Transverse colon (tissue), 4 donors: ENCODE results near the gene CAPN12. TPM values are rescaled to one million over a fixed set of nuclear protein-coding genes. Genes with fewer than 3 reads are reported as not detected.

ENCODE experiments used
- DNase-seq: peaks from one replicate; pipeline ENCODE4 v3.0.0-alpha.2; 2019
- H3K27ac ChIP-seq, 4 donors: fragments of 200-600 bp; sonication (generic); 2 replicates each; pipeline ENCODE4 v1.5.1; 2016 to 2018; ENCODE audit warnings: inconsistent platforms in 4 of 4
- H3K27me3 ChIP-seq: fragments of 200-600 bp; sonication (generic); 2 replicates; pipeline ENCODE4 v1.5.1; 2017; ENCODE audit warnings: inconsistent platforms
- H3K36me3 ChIP-seq, 4 donors: fragments of 200-600 bp; sonication (generic); 2 replicates each; pipeline ENCODE4 v1.5.1; 2017 to 2019; ENCODE audit warnings: inconsistent platforms in 4 of 4
- H3K4me1 ChIP-seq, 4 donors: fragments of 200-600 bp; sonication (generic); 2 replicates each; pipeline ENCODE4 v1.5.1; 2017 to 2020; ENCODE audit warnings: inconsistent platforms in 4 of 4
- H3K4me3 ChIP-seq, 4 donors: fragments of 200-600 bp; sonication (generic); 1 replicate in 1 of 4; 2 replicates in 3 of 4; pipeline versions ENCODE4 v1.5.1 to v1.6.1; 2017 to 2019; ENCODE audit warnings: inconsistent platforms in 4 of 4
- H3K9me3 ChIP-seq, 2 donors: fragments of 200-600 bp; sonication (generic); 2 replicates each; pipeline ENCODE4 v1.5.1; 2017 to 2019; ENCODE audit warnings: inconsistent platforms in 2 of 2
- EP300 ChIP-seq: sonication (generic); formaldehyde crosslinking; IDR thresholded peaks from one replicate; pipeline ENCODE4 v1.6.1; 2017; ENCODE audit warnings: antibody characterized with exemption, low read depth
- POLR2A ChIP-seq: fragments of 450-650 bp; IDR thresholded peaks from one replicate; pipeline ENCODE4 v1.6.1; 2016; ENCODE audit warnings: antibody characterized with exemption, mild to moderate bottlenecking, moderate library complexity
- POLR2AphosphoS5 ChIP-seq, 3 donors: sonication (generic); formaldehyde crosslinking; IDR thresholded peaks; one replicate each; pipeline ENCODE4 v1.6.1; 2016; ENCODE audit warnings: antibody characterized with exemption in 3 of 3
- WGBS, 2 donors: methylation state at CpG; one replicate each; pipeline ENCODE4 v1.1.5; 2018; ENCODE audit warnings: low coverage in 1 of 2; 5-methylcytosine and 5-hydroxymethylcytosine counted together
- in situ Hi-C, 4 donors: fragments of 200-750 bp; cut with MboI; loops; one replicate each; pipeline versions ENCODE4 v1.15.0 to v1.15.1; 2017; ENCODE audit warnings: low sequenced_read_pairs in 3 of 4, low pct_ligation_motif_present in 1 of 4, low pct_unique_long_range_greater_than_20kb in 1 of 4
- intact Hi-C: fragments of 100-400 bp; cut with DNase I; formaldehyde crosslinking; loops from one replicate; pipeline ENCODE4 v1.15.1; 2023; ENCODE audit warnings: low total_unique reads
- total RNA-seq, 4 donors: library from RNA; depleted of rRNA; stranded (reverse); fragments of >200 nt; gene quantifications; one replicate each; pipeline ENCODE4 v1.1.0, GENCODE V29; 2016
- TF ChIP-seq, protein P1 (sequence below), 5 experiments: fragments of 200-600 bp in 3 of 5; fragments of 450-650 bp in 2 of 5; sonication (generic) in 3 of 5; IDR thresholded peaks; 1 replicate in 2 of 5; 2 replicates in 3 of 5; pipeline ENCODE4 v1.5.1; 2016 to 2017; ENCODE audit warnings: antibody characterized with exemption in 5 of 5, inconsistent platforms in 3 of 5, mild to moderate bottlenecking in 2 of 5, moderate library complexity in 1 of 5

CAPN12 gene
- total RNA-seq, 4 donors from 2014 or later, result 2.6 to 44.8 (median 14.4) TPM; not detected in 1

DNA sequence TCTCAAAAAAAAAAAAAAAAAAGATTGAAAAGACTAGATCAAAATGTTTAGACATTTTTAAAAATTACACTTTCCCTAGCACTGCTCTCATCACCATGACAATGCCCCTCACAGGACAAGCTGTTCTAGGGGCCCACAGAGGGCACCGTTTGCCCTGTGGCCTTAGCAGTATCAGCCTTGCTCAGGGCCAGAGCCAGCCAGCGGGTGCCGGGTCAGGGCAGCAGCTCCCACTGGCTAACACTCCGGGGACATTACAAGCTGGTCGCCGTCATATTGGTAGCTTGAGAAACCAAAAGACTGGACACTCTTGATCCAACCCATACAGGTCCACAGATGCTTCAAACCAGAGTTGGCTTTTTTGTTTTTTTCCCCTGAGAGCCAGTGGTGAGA is 18.0 kb downstream of the CAPN12 start:
- in situ Hi-C loops (no loop called here), intact Hi-C loops (no loop called here)
- Histone ChIP-seq H3K27me3 (no peaks in the 10 kb centered on the region), H3K4me1 (peaks cover under 1 to 24% (median 13%) of the 10 kb centered on the region in 4 donors), H3K4me3 (no peak overlapping the region), H3K9me3 (no peaks in the 10 kb centered on the region), H3K27ac (peak overlapping the region in 2 of 4 donors; percentile 6 to 71), H3K36me3 (peaks cover 0 to 63% (median 35%) of the 10 kb centered on the region in 4 donors)
- DNase-seq, result no peak
- WGBS, 2 donors, result 80% methylated on average over 6 of the region's 6 CpGs; no CpG with 5 or more reads in 1 of the 2 donors
- no peak for TF ChIP-seq POLR2A
- TF ChIP-seq POLR2AphosphoS5 (IDR thresholded peaks at IDR 0.05), result no peak
- TF ChIP-seq, protein P1, sequence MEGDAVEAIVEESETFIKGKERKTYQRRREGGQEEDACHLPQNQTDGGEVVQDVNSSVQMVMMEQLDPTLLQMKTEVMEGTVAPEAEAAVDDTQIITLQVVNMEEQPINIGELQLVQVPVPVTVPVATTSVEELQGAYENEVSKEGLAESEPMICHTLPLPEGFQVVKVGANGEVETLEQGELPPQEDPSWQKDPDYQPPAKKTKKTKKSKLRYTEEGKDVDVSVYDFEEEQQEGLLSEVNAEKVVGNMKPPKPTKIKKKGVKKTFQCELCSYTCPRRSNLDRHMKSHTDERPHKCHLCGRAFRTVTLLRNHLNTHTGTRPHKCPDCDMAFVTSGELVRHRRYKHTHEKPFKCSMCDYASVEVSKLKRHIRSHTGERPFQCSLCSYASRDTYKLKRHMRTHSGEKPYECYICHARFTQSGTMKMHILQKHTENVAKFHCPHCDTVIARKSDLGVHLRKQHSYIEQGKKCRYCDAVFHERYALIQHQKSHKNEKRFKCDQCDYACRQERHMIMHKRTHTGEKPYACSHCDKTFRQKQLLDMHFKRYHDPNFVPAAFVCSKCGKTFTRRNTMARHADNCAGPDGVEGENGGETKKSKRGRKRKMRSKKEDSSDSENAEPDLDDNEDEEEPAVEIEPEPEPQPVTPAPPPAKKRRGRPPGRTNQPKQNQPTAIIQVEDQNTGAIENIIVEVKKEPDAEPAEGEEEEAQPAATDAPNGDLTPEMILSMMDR (IDR thresholded peaks at IDR 0.05), result no peak
- no peak for TF ChIP-seq EP300

DNA sequence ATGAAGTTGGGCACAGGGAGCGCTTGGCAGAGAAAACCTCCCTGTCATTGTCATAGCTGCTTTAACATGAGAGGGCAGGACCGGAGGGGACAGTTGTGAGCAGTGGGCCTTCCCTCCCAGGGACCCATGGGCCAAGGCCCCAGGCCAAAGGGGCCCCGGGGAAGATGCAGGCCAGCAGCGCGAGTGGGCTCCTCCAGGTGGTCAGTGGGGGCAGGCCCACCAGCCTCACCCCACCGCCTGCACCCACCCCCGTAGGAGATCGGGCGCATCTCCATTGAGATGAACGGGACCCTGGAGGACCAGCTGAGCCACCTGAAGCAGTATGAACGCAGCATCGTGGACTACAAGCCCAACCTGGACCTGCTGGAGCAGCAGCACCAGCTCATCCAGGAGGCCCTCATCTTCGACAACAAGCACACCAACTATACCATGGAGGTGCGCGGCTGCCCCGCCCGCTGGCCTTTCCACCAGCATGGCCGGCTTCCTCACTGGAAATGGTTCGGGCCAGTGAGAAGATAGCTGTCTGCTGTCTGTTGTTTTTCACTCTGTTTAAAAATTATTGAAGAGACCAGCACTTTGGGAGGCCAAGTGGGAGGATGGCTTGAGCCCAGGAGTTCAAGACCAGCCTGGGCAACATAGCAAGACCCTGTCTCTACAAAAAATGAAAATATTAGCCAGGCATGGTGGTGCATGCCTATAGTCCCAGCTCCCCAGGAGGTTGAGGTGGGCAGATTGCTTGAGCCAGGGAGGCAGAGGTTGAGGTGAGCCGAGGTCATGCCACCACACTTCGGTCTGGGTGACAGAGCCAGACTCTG is 18.6 kb downstream of the CAPN12 start:
- Histone ChIP-seq H3K27me3 (no peaks in the 10 kb centered on the region), H3K4me1 (peaks cover 0 to 18% (median 7%) of the 10 kb centered on the region in 4 donors), H3K27ac (peak overlapping the region in 1 of 4 donors; percentile 71), H3K36me3 (peaks cover 0 to 68% (median 35%) of the 10 kb centered on the region in 4 donors), H3K4me3 (no peak overlapping the region), H3K9me3 (no peaks in the 10 kb centered on the region)
- in situ Hi-C loops (no loop called here), intact Hi-C loops (no loop called here)
- TF ChIP-seq POLR2A, result no peak
- TF ChIP-seq EP300, result no peak
- TF ChIP-seq, protein P1 (IDR thresholded peaks at IDR 0.05), result no peak
- no peak for TF ChIP-seq POLR2AphosphoS5 (IDR thresholded peaks at IDR 0.05)
- WGBS, 2 donors, result 89% methylated on average over 18 of the region's 21 CpGs; no CpG with 5 or more reads in 1 of the 2 donors
- no peak for DNase-seq

DNA sequence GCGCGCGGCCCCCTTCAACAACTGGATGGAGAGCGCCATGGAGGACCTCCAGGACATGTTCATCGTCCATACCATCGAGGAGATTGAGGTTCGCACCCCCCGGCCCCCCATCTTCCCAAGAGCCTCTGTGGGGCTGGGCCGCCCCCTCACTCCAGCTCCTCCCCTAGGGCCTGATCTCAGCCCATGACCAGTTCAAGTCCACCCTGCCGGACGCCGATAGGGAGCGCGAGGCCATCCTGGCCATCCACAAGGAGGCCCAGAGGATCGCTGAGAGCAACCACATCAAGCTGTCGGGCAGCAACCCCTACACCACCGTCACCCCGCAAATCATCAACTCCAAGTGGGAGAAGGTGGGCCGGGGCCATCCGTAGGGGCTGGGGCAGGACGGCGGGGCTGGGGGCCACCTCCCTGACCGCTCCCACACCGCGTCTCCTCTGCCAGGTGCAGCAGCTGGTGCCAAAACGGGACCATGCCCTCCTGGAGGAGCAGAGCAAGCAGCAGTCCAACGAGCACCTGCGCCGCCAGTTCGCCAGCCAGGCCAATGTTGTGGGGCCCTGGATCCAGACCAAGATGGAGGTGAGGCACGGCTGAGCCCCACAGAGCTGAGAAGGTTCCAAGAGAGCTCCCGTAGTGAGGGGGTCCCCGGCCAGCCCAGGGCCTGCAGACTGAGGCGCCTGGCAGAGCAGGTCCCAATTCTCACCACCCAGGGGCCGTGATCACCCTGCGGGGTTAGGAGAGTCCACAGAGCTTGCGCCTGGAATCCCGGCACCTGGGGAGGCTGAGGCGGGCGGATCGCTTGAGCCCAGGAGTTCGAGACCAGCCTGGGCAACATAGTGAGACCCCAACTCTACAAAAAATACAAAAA is 20.1 kb downstream of the CAPN12 start:
- in situ Hi-C loops, result no loop called here
- Histone ChIP-seq H3K27ac (peak overlapping the region in 1 of 4 donors; percentile 3), H3K4me1 (peaks cover 0 to 7% (median 2%) of the 10 kb centered on the region in 4 donors), H3K27me3 (no peaks in the 10 kb centered on the region), H3K9me3 (no peaks in the 10 kb centered on the region), H3K36me3 (peaks cover 0 to 68% (median 35%) of the 10 kb centered on the region in 4 donors), H3K4me3 (no peak overlapping the region)
- no peak for TF ChIP-seq POLR2AphosphoS5 (IDR thresholded peaks at IDR 0.05)
- TF ChIP-seq, protein P1 (IDR thresholded peaks at IDR 0.05), result no peak
- TF ChIP-seq POLR2A, result no peak
- TF ChIP-seq EP300, result no peak
- intact Hi-C loops, result loop anchor here (5.0 kb wide), 1 partner anchor 403 kb away; the partner anchor contains the start of gene PAK4
- DNase-seq, result no peak
- 92% methylated on average over 33 of the region's 42 CpGs; no CpG with 5 or more reads in 1 of the 2 donors for WGBS, 2 donors

DNA sequence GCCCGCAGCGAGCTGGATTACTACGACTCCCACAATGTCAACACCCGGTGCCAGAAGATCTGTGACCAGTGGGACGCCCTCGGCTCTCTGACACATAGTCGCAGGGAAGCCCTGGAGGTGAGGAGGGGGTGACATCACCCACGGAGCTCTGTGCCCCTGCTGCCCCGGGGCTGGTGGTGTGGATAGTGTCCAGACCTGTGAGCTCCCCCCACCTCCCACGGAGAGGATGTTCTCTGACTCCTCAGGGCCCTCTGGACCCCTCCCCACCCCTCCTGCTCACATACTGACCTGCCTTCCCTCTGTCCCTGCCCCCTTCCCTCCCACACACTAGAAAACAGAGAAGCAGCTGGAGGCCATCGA is 20.7 kb downstream of the CAPN12 start:
- DNase-seq, result no peak
- peaks cover 0 to 7% (median 0%) of the 10 kb centered on the region in 4 donors for H3K4me1 ChIP-seq
- TF ChIP-seq, protein P1 (IDR thresholded peaks at IDR 0.05), result no peak
- no peak for TF ChIP-seq EP300
- TF ChIP-seq POLR2A, result no peak
- no peak for TF ChIP-seq POLR2AphosphoS5 (IDR thresholded peaks at IDR 0.05)
- in situ Hi-C loops, result no loop called here
- H3K4me3 ChIP-seq, result no peak overlapping the region
- intact Hi-C loops, result loop anchor here (5.0 kb wide), 1 partner anchor 404 kb away; the partner anchor contains the start of gene PAK4
- 71% methylated on average over 11 of the region's 11 CpGs; no CpG with 5 or more reads in 1 of the 2 donors for WGBS, 2 donors
- H3K27ac ChIP-seq, result peak overlapping the region in 1 of 4 donors; percentile 54
- H3K36me3 ChIP-seq, result peaks cover 0 to 68% (median 35%) of the 10 kb centered on the region in 4 donors
- no peaks in the 10 kb centered on the region for H3K27me3 ChIP-seq
- no peaks in the 10 kb centered on the region for H3K9me3 ChIP-seq
